MM.1S (cell line): ENCODE measurements around the gene FSD1.

Source experiments
- EZH2 ChIP-seq: fragments of 300-600 bp; sonication (generic); optimal IDR thresholded peaks from 2 replicates; pipeline ENCODE3; 2017; ENCODE audit warnings: low read depth, mild to moderate bottlenecking, antibody characterized with exemption, low read length, mixed read lengths
- EZH2phosphoT487 ChIP-seq: fragments of 300-600 bp; sonication (generic); IDR thresholded peaks from 2 replicates; pipeline ENCODE4 v1.6.1; 2018; ENCODE audit warnings: antibody characterized with exemption, low read length
- TF ChIP-seq, protein P1 (sequence below): fragments of 300-600 bp; sonication (generic); IDR thresholded peaks from 2 replicates; pipeline ENCODE4 v1.5.1; 2016; ENCODE audit warnings: antibody characterized with exemption, low read length, mixed read lengths

DNA sequence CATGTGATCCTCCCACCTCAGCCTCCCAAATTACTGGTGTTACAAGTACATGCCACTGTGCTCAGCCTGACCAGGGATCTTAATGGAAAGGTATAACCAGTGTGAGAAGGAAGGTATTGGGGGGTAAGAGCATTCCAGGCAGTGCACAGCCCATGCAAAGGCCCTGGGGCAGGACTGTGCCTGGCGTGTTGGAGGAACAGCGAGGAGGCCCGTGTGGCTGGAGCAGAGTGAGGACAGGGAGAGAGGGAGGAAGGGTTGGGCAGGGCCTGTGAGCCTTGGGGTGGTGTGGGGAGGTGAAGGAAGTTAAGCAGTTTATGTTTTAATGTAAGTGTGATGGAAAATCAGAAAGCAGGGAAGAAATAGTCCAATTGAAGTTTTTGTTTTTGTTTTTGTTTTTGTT is 3.8 kb upstream of the FSD1 start:
- TF ChIP-seq, protein P1, sequence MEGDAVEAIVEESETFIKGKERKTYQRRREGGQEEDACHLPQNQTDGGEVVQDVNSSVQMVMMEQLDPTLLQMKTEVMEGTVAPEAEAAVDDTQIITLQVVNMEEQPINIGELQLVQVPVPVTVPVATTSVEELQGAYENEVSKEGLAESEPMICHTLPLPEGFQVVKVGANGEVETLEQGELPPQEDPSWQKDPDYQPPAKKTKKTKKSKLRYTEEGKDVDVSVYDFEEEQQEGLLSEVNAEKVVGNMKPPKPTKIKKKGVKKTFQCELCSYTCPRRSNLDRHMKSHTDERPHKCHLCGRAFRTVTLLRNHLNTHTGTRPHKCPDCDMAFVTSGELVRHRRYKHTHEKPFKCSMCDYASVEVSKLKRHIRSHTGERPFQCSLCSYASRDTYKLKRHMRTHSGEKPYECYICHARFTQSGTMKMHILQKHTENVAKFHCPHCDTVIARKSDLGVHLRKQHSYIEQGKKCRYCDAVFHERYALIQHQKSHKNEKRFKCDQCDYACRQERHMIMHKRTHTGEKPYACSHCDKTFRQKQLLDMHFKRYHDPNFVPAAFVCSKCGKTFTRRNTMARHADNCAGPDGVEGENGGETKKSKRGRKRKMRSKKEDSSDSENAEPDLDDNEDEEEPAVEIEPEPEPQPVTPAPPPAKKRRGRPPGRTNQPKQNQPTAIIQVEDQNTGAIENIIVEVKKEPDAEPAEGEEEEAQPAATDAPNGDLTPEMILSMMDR: no peak
- TF ChIP-seq EZH2 (no peak), EZH2phosphoT487 (no peak)
